Measurements from ENCODE around the gene MSI2.
"Not testable (repeated sequence)": the region's sequence is repeated elsewhere in the genome, so short reads cannot be mapped to it uniquely, and the experiment has no call there.

MSI2 gene

GRCh38 chr17:57490111-57490845, 234.0 kb downstream of the MSI2 start:
- DNase-seq (ENCODE audit: extremely low read depth in 1 of 2, low read depth in 1 of 2): no peak

GRCh38 chr17:57490890-57491289, 234.6 kb downstream of the MSI2 start:
- no peak for DNase-seq (ENCODE audit: extremely low read depth in 1 of 2, low read depth in 1 of 2)

- DNase-seq (ENCODE audit: extremely low read depth in 1 of 2, low read depth in 1 of 2): no peak
Observed at GRCh38 chr17:57493171-57493570, 236.8 kb downstream of the MSI2 start.

- no peak for DNase-seq (ENCODE audit: extremely low read depth in 1 of 2, low read depth in 1 of 2)
Observed at GRCh38 chr17:57493625-57494024, 237.3 kb downstream of the MSI2 start.

GRCh38 chr17:57494443-57494842, 238.1 kb downstream of the MSI2 start:
- DNase-seq (ENCODE audit: extremely low read depth in 1 of 2, low read depth in 1 of 2): no peak

GRCh38 chr17:57495771-57496170, 239.4 kb downstream of the MSI2 start:
- DNase-seq (ENCODE audit: extremely low read depth in 1 of 2, low read depth in 1 of 2): no peak

- no peak for DNase-seq (ENCODE audit: extremely low read depth in 1 of 2, low read depth in 1 of 2)
Observed at GRCh38 chr17:57496382-57496781, 240.1 kb downstream of the MSI2 start.

- DNase-seq (ENCODE audit: extremely low read depth in 1 of 2, low read depth in 1 of 2): no peak
Observed at GRCh38 chr17:57498443-57498842, 242.1 kb downstream of the MSI2 start.

GRCh38 chr17:57499221-57499620, 242.9 kb downstream of the MSI2 start:
- DNase-seq (ENCODE audit: extremely low read depth in 1 of 2, low read depth in 1 of 2): not testable (repeated sequence)

- DNase-seq (ENCODE audit: extremely low read depth in 1 of 2, low read depth in 1 of 2): no peak
Observed at GRCh38 chr17:57499648-57500049, 243.3 kb downstream of the MSI2 start.

GRCh38 chr17:57501016-57501415, 244.7 kb downstream of the MSI2 start:
- DNase-seq (ENCODE audit: extremely low read depth in 1 of 2, low read depth in 1 of 2): no peak

GRCh38 chr17:57502022-57502421, 245.7 kb downstream of the MSI2 start:
- no peak for DNase-seq (ENCODE audit: extremely low read depth in 1 of 2, low read depth in 1 of 2)

GRCh38 chr17:57502811-57503241, 246.5 kb downstream of the MSI2 start:
- DNase-seq (ENCODE audit: extremely low read depth in 1 of 2, low read depth in 1 of 2): no peak

- DNase-seq (ENCODE audit: extremely low read depth in 1 of 2, low read depth in 1 of 2): no peak
Observed at GRCh38 chr17:57504208-57504607, 247.9 kb downstream of the MSI2 start.

GRCh38 chr17:57505841-57506773, 249.8 kb downstream of the MSI2 start:
- no peak for DNase-seq (ENCODE audit: extremely low read depth in 1 of 2, low read depth in 1 of 2)

- no peak for DNase-seq (ENCODE audit: extremely low read depth in 1 of 2, low read depth in 1 of 2)
Observed at GRCh38 chr17:57506774-57507127, 250.4 kb downstream of the MSI2 start.

- DNase-seq (ENCODE audit: extremely low read depth in 1 of 2, low read depth in 1 of 2): no peak
Observed at GRCh38 chr17:57507828-57508227, 251.5 kb downstream of the MSI2 start.

GRCh38 chr17:57508671-57509070, 252.3 kb downstream of the MSI2 start:
- DNase-seq (ENCODE audit: extremely low read depth in 1 of 2, low read depth in 1 of 2): no peak

- DNase-seq (ENCODE audit: extremely low read depth in 1 of 2, low read depth in 1 of 2): no peak
Observed at GRCh38 chr17:57511475-57512123, 255.3 kb downstream of the MSI2 start.

GRCh38 chr17:57512258-57512657, 255.9 kb downstream of the MSI2 start:
- no peak for DNase-seq (ENCODE audit: extremely low read depth in 1 of 2, low read depth in 1 of 2)

GRCh38 chr17:57512691-57513090, 256.4 kb downstream of the MSI2 start:
- no peak for DNase-seq (ENCODE audit: extremely low read depth in 1 of 2, low read depth in 1 of 2)

- DNase-seq (ENCODE audit: extremely low read depth in 1 of 2, low read depth in 1 of 2): no peak
Observed at GRCh38 chr17:57513569-57513968, 257.2 kb downstream of the MSI2 start.
